HEK293T (cell line): ENCODE results near the gene CD52.

Experiments used
- CTCF ChIA-PET: fragments of 350-600 bp; formaldehyde crosslinking; extraction: SDS; loops from one replicate; lab custom pipeline; 2021; ENCODE audit warnings: antibody characterized with exemption, inconsistent platforms; lab: Yijun Ruan, JAX
- POLR2A ChIA-PET: fragments of 350-600 bp; formaldehyde crosslinking; extraction: SDS; loops from one replicate; lab custom pipeline; 2020; ENCODE audit warnings: antibody characterized with exemption, inconsistent platforms; lab: Yijun Ruan, JAX
- DNase-seq: peaks from one replicate; pipeline ENCODE4 v3.0.0; 2012; ENCODE audit warnings: mixed read lengths; ENCODE audit errors: extremely low spot score
- ARNT ChIP-seq: fragments of 450-650 bp; IDR thresholded peaks from 2 replicates; pipeline ENCODE4 v1.6.1; 2017; ENCODE audit warnings: mild to moderate bottlenecking
- BHLHE40 ChIP-seq: fragments of 450-650 bp; IDR thresholded peaks from 2 replicates; pipeline ENCODE4 v1.6.1; 2016; ENCODE audit warnings: mild to moderate bottlenecking, moderate library complexity, borderline replicate concordance
- CTBP1 ChIP-seq: fragments of 450-650 bp; IDR thresholded peaks from 2 replicates; pipeline ENCODE4 v1.6.1; 2016; ENCODE audit warnings: borderline replicate concordance
- ELF4 ChIP-seq: fragments of 450-650 bp; IDR thresholded peaks from 2 replicates; pipeline ENCODE4 v1.6.1; 2017; ENCODE audit warnings: antibody characterized with exemption
- FOXA1 ChIP-seq: fragments of 450-650 bp; IDR thresholded peaks from 2 replicates; pipeline ENCODE4 v1.6.1; 2016; ENCODE audit warnings: mild to moderate bottlenecking
- FOXK2 ChIP-seq: fragments of 450-650 bp; IDR thresholded peaks from 2 replicates; pipeline ENCODE4 v1.6.1; 2016; ENCODE audit warnings: mild to moderate bottlenecking
- FOXM1 ChIP-seq: fragments of 450-650 bp; IDR thresholded peaks from 2 replicates; pipeline ENCODE4 v1.6.1; 2017; ENCODE audit warnings: mild to moderate bottlenecking, borderline replicate concordance
- HDGF ChIP-seq: fragments of 450-650 bp; IDR thresholded peaks from 2 replicates; pipeline ENCODE4 v1.6.1; 2017; ENCODE audit warnings: antibody characterized with exemption, borderline replicate concordance
- L3MBTL2 ChIP-seq: fragments of 450-650 bp; conservative IDR thresholded peaks from 2 replicates; pipeline ENCODE4 v1.6.1; 2016; ENCODE audit warnings: mild to moderate bottlenecking
- LEF1 ChIP-seq: fragments of 450-650 bp; IDR thresholded peaks from 2 replicates; pipeline ENCODE4 v1.6.1; 2017; ENCODE audit warnings: mild to moderate bottlenecking, borderline replicate concordance
- NFRKB ChIP-seq: fragments of 450-650 bp; IDR thresholded peaks from 2 replicates; pipeline ENCODE4 v1.6.1; 2016; ENCODE audit warnings: mild to moderate bottlenecking, moderate library complexity
- PKNOX1 ChIP-seq: fragments of 450-650 bp; IDR thresholded peaks from 2 replicates; pipeline ENCODE4 v1.6.1; 2016
- SP1 ChIP-seq: fragments of 450-650 bp; IDR thresholded peaks from 2 replicates; pipeline ENCODE4 v1.6.1; 2017
- SUZ12 ChIP-seq: fragments of 450-650 bp; IDR thresholded peaks from 2 replicates; pipeline ENCODE4 v1.6.1; 2016; ENCODE audit warnings: mild to moderate bottlenecking
- TARDBP ChIP-seq: fragments of 450-650 bp; IDR thresholded peaks from 2 replicates; pipeline ENCODE4 v1.6.1; 2016
- ZNF384 ChIP-seq: fragments of 450-650 bp; IDR thresholded peaks from 2 replicates; pipeline ENCODE4 v1.6.1; 2016

The CD52 gene

GRCh38 chr1:26353976-26354820, 36.4 kb downstream of the CD52 start, which contains the start of gene CRYBG2:
Gene CRYBG2, minus strand, starts transcription at chr1:26354130. Its CDS starts 7,473 bp downstream, at chr1:26346657.
- no peak for DNase-seq
- CTCF ChIA-PET, result interaction anchor here (0.9 kb wide), 1 partner anchor 63 kb away, joined by 3 read pairs; no protein-coding TSS in a partner anchor
- TF ChIP-seq LEF1 (no peak), ELF4 (no peak)
- POLR2A ChIA-PET, result no interaction called here

GRCh38 chr1:26354972-26355371, 37.2 kb downstream of the CD52 start:
- ChIA-PET POLR2A (no interaction called here), CTCF (interaction anchor here (0.9 kb wide), 1 partner anchor 62 kb away, joined by 3 read pairs; no protein-coding TSS in a partner anchor)
- no peak for TF ChIP-seq ARNT
- no peak for TF ChIP-seq TARDBP
- TF ChIP-seq ELF4, result no peak
- DNase-seq, result no peak

GRCh38 chr1:26356106-26356505, 38.3 kb downstream of the CD52 start:
- ChIA-PET POLR2A (no interaction called here), CTCF (no interaction called here)
- DNase-seq, result no peak
- no peak for TF ChIP-seq CTBP1
- no peak for TF ChIP-seq TARDBP
- TF ChIP-seq FOXK2, result no peak
- TF ChIP-seq L3MBTL2, result no peak

GRCh38 chr1:26357121-26357602, 39.4 kb downstream of the CD52 start:
- POLR2A ChIA-PET, result no interaction called here
- no peak for DNase-seq
- CTCF ChIA-PET, result no interaction called here
- TF ChIP-seq HDGF (no peak), LEF1 (no peak), ELF4 (no peak), FOXK2 (no peak), BHLHE40 (no peak), NFRKB (no peak), L3MBTL2 (no peak), FOXM1 (no peak), ARNT (no peak), SP1 (no peak), ZNF384 (no peak), TARDBP (no peak), PKNOX1 (no peak), SUZ12 (no peak), CTBP1 (no peak), FOXA1 (no peak)

GRCh38 chr1:26358411-26359384, 40.9 kb downstream of the CD52 start:
- TF ChIP-seq FOXM1 (no peak), HDGF (no peak), SP1 (no peak), PKNOX1 (no peak), FOXA1 (no peak)
- POLR2A ChIA-PET, result no interaction called here
- no peak for DNase-seq
- CTCF ChIA-PET, result interaction anchor here (1.2 to 1.7 kb wide), 2 partner anchors 58 to 74 kb away, joined by 3 read pairs; no protein-coding TSS in a partner anchor

GRCh38 chr1:26359981-26360806, 42.4 kb downstream of the CD52 start:
- CTCF ChIA-PET, result interaction anchor here (0.6 to 0.8 kb wide), 2 partner anchors 15 to 239 kb away, joined by 3 read pairs; no protein-coding TSS in a partner anchor
- no peak for DNase-seq
- POLR2A ChIA-PET, result no interaction called here

More at GRCh38 chr1:26359981-26360806, 42.4 kb downstream of the CD52 start:
- TF ChIP-seq FOXM1 (no peak), PKNOX1 (no peak), ARNT (no peak), FOXA1 (no peak), BHLHE40 (no peak), CTBP1 (no peak), NFRKB (no peak), HDGF (no peak), LEF1 (no peak), TARDBP (no peak), L3MBTL2 (no peak), SUZ12 (no peak), FOXK2 (no peak), ELF4 (no peak), ZNF384 (no peak), SP1 (no peak)
